MM.1S (cell line): ENCODE data around the gene PAFAH1B1.

Experiments used
- DNase-seq: peaks from one replicate; pipeline ENCODE4 v3.0.0-alpha.2; 2015
- H2AFZ ChIP-seq: fragments of 300-600 bp; sonication (generic); 2 replicates; pipeline ENCODE4 v1.6.0; 2016; ENCODE audit warnings: antibody characterized with exemption, low read length
- H3F3A ChIP-seq: fragments of 300-600 bp; sonication (generic); 2 replicates; pipeline ENCODE4 v1.6.1; 2016; ENCODE audit warnings: mild to moderate bottlenecking, antibody characterized with exemption, low read length, moderate library complexity, mixed read lengths; ENCODE audit not compliant: insufficient read depth
- H3K27ac ChIP-seq: fragments of 300-600 bp; sonication (generic); 2 replicates; pipeline ENCODE4 v1.5.1; 2016; ENCODE audit warnings: mild to moderate bottlenecking, low read length
- H3K27me3 ChIP-seq: fragments of 300-600 bp; sonication (generic); replicated peaks from 2 replicates; pipeline ENCODE4 v1.6.0; 2016; ENCODE audit warnings: low read length; ENCODE audit not compliant: insufficient read depth
- H3K36me3 ChIP-seq: fragments of 300-600 bp; sonication (generic); replicated peaks from 2 replicates; pipeline ENCODE4 v1.6.1; 2016; ENCODE audit warnings: mild to moderate bottlenecking, low read length, mixed read lengths; ENCODE audit not compliant: insufficient read depth
- H3K4me1 ChIP-seq: fragments of 300-600 bp; sonication (generic); 2 replicates; pipeline ENCODE4 v1.6.1; 2016; ENCODE audit warnings: low read length, mixed read lengths
- H3K4me2 ChIP-seq: fragments of 300-600 bp; sonication (generic); 2 replicates; pipeline ENCODE4 v1.6.0; 2016; ENCODE audit warnings: low read depth, low read length
- H3K4me3 ChIP-seq: fragments of 300-600 bp; sonication (generic); 2 replicates; pipeline ENCODE4 v1.5.1; 2016; ENCODE audit warnings: low read length, mixed read lengths
- H3K79me2 ChIP-seq: fragments of 300-600 bp; sonication (generic); 2 replicates; pipeline ENCODE4 v1.6.1; 2016; ENCODE audit warnings: mixed run types, low read length, mixed read lengths
- H3K9ac ChIP-seq: fragments of 300-600 bp; sonication (generic); 2 replicates; pipeline ENCODE4 v1.6.1; 2016; ENCODE audit warnings: low read length, mixed read lengths
- H3K9me2 ChIP-seq: fragments of 300-600 bp; sonication (generic); replicated peaks from 2 replicates; pipeline ENCODE4 v1.6.1; 2016; ENCODE audit warnings: mild to moderate bottlenecking, low read length, mixed read lengths; ENCODE audit not compliant: insufficient read depth
- H3K9me3 ChIP-seq: fragments of 300-600 bp; sonication (generic); replicated peaks from 2 replicates; pipeline ENCODE4 v1.6.1; 2016; ENCODE audit warnings: mild to moderate bottlenecking, low read length, mixed read lengths; ENCODE audit not compliant: insufficient read depth
- H4K20me1 ChIP-seq: fragments of 300-600 bp; sonication (generic); 2 replicates; pipeline ENCODE4 v1.6.1; 2016; ENCODE audit warnings: mild to moderate bottlenecking, low read length, moderate library complexity, mixed read lengths; ENCODE audit not compliant: insufficient read depth
- CTCF ChIP-seq: fragments of 300-600 bp; sonication (generic); IDR thresholded peaks from 2 replicates; pipeline ENCODE4 v1.5.1; 2016; ENCODE audit warnings: antibody characterized with exemption, low read length, mixed read lengths
- EZH2 ChIP-seq: fragments of 300-600 bp; sonication (generic); optimal IDR thresholded peaks from 2 replicates; pipeline ENCODE3; 2017; ENCODE audit warnings: low read depth, mild to moderate bottlenecking, antibody characterized with exemption, low read length, mixed read lengths
- EZH2phosphoT487 ChIP-seq: fragments of 300-600 bp; sonication (generic); IDR thresholded peaks from 2 replicates; pipeline ENCODE4 v1.6.1; 2018; ENCODE audit warnings: antibody characterized with exemption, low read length

PAFAH1B1 gene

GRCh38 chr17:2549392-2550211, 43.9 kb upstream of the PAFAH1B1 start:
- H3K79me2 ChIP-seq, result no peaks in the 10 kb centered on the region
- no peak overlapping the region for H3K27ac ChIP-seq
- no peaks in the 10 kb centered on the region for H3K4me1 ChIP-seq
- no peak overlapping the region for H3K9ac ChIP-seq
- H3K9me3 ChIP-seq, result no peaks in the 10 kb centered on the region
- no peaks in the 10 kb centered on the region for H4K20me1 ChIP-seq
- H3F3A ChIP-seq, result no peaks in the 10 kb centered on the region
- H3K4me2 ChIP-seq, result no peak overlapping the region
- no peak overlapping the region for H2AFZ ChIP-seq
- H3K4me3 ChIP-seq, result no peak overlapping the region
- no peaks in the 10 kb centered on the region for H3K27me3 ChIP-seq
- H3K36me3 ChIP-seq, result no peaks in the 10 kb centered on the region
- no peak for DNase-seq
- TF ChIP-seq EZH2 (no peak), EZH2phosphoT487 (no peak), CTCF (no peak)
- no peaks in the 10 kb centered on the region for H3K9me2 ChIP-seq

DNA sequence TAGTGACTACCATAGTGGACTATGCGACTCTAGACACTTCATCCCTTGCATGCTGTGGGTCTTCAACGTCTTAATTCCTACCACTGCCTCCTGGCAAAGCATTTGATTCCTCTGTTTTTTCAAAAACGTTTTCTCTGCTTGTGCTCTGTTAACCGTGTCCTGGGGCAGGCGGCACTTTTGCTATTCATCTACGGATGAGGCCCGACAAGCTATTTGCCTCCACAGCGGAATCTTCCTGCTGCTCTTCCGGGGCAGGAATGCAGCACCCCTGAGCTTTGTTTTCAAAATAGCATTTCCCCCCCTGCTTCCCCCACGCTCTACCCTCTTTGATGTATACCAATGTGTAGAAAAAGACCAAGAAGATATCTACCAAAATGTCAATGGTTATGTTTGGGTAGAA, 42.0 kb upstream of the PAFAH1B1 start:
- no peaks in the 10 kb centered on the region for H3K9me2 ChIP-seq
- TF ChIP-seq EZH2 (no peak), CTCF (no peak), EZH2phosphoT487 (no peak)
- no peak for DNase-seq
- H3F3A ChIP-seq, result no peaks in the 10 kb centered on the region
- no peak overlapping the region for H3K4me2 ChIP-seq
- H3K9me3 ChIP-seq, result no peaks in the 10 kb centered on the region
- no peaks in the 10 kb centered on the region for H3K79me2 ChIP-seq
- no peaks in the 10 kb centered on the region for H4K20me1 ChIP-seq
- no peaks in the 10 kb centered on the region for H3K4me1 ChIP-seq
- H3K27ac ChIP-seq, result no peak overlapping the region
- no peak overlapping the region for H3K9ac ChIP-seq
- H3K4me3 ChIP-seq, result no peak overlapping the region
- no peaks in the 10 kb centered on the region for H3K36me3 ChIP-seq
- no peaks in the 10 kb centered on the region for H3K27me3 ChIP-seq
- no peak overlapping the region for H2AFZ ChIP-seq

- Histone ChIP-seq H4K20me1 (no peaks in the 10 kb centered on the region), H3K9me2 (no peaks in the 10 kb centered on the region), H3K27me3 (no peaks in the 10 kb centered on the region), H3K4me3 (no peak overlapping the region), H3K79me2 (no peaks in the 10 kb centered on the region), H3K9me3 (no peaks in the 10 kb centered on the region), H2AFZ (no peak overlapping the region), H3F3A (no peaks in the 10 kb centered on the region), H3K4me1 (no peaks in the 10 kb centered on the region), H3K9ac (no peak overlapping the region), H3K4me2 (no peak overlapping the region), H3K36me3 (no peaks in the 10 kb centered on the region), H3K27ac (no peak overlapping the region)
- no peak for DNase-seq
- TF ChIP-seq CTCF, result no peak
- no peak for TF ChIP-seq EZH2phosphoT487
- no peak for TF ChIP-seq EZH2
Observed at GRCh38 chr17:2551928-2552327, 41.5 kb upstream of the PAFAH1B1 start.
